GM21526 (cell line): Measurements from ENCODE around the gene RACGAP1.
"Not testable (repeated sequence)": the region's sequence is repeated elsewhere in the genome, so short reads cannot be mapped to it uniquely, and the experiment has no call there.

Experiments used
- ATAC-seq: cut with Tn5 transposase; IDR thresholded peaks from one replicate; pipeline ENCODE4 v1.9.1; 2021; ENCODE audit warnings: moderate library complexity; ENCODE audit not compliant: unreplicated experiment, low FRiP score

The RACGAP1 gene

GRCh38 chr12:50038336-50038735 lies 13.0 kb upstream of the RACGAP1 start:
- ATAC-seq: no peak

- no peak for ATAC-seq
These were observed 7.7 kb upstream of the RACGAP1 start for GRCh38 chr12:50032854-50033581.

GRCh38 chr12:50032515-50032853 lies 7.2 kb upstream of the RACGAP1 start:
- no peak for ATAC-seq

- not testable (repeated sequence) for ATAC-seq
These were observed 5.2 kb upstream of the RACGAP1 start for GRCh38 chr12:50030449-50030848.

- ATAC-seq: no peak
These were observed 1.4 kb upstream of the RACGAP1 start for GRCh38 chr12:50026691-50027090.

GRCh38 chr12:50024805-50025186 lies 498 bp downstream of the RACGAP1 start:
- peak; percentile 27 for ATAC-seq

GRCh38 chr12:50024227-50024626 lies 1.1 kb downstream of the RACGAP1 start:
- ATAC-seq: no peak

GRCh38 chr12:50022903-50023302 lies 2.4 kb downstream of the RACGAP1 start:
- ATAC-seq: no peak

- no peak for ATAC-seq
These were observed 4.3 kb downstream of the RACGAP1 start for GRCh38 chr12:50021031-50021430.

- ATAC-seq: no peak
These were observed 5.8 kb downstream of the RACGAP1 start for GRCh38 chr12:50019524-50019923.

- ATAC-seq: no peak
These were observed 6.3 kb downstream of the RACGAP1 start for GRCh38 chr12:50018968-50019367.

- no peak for ATAC-seq
These were observed 7.1 kb downstream of the RACGAP1 start for GRCh38 chr12:50018154-50018553.

GRCh38 chr12:50017641-50018040 lies 7.7 kb downstream of the RACGAP1 start:
- ATAC-seq: no peak

- no peak for ATAC-seq
These were observed 8.5 kb downstream of the RACGAP1 start for GRCh38 chr12:50016501-50017475.

- no peak for ATAC-seq
These were observed 11.0 kb downstream of the RACGAP1 start for GRCh38 chr12:50014342-50014741.

- no peak for ATAC-seq
These were observed 11.7 kb downstream of the RACGAP1 start for GRCh38 chr12:50013361-50014147.

- ATAC-seq: no peak
These were observed 18.4 kb downstream of the RACGAP1 start for GRCh38 chr12:50006754-50007442.

- ATAC-seq: no peak
These were observed 19.0 kb downstream of the RACGAP1 start for GRCh38 chr12:50006280-50006679.

GRCh38 chr12:50005175-50005574 lies 20.1 kb downstream of the RACGAP1 start:
- ATAC-seq: no peak

GRCh38 chr12:50004696-50005095 lies 20.6 kb downstream of the RACGAP1 start:
- ATAC-seq: no peak
